LNCaP clone FGC (cell line): ENCODE measurements around the gene SEC14L6.

Source experiments
- DNase-seq: peaks from one replicate; pipeline ENCODE4 v3.0.0-alpha.2; 2011; ENCODE audit warnings: low read depth
- H3K4me3 ChIP-seq: 2 replicates; pipeline ENCODE4 v1.5.1; 2011; ENCODE audit warnings: mild to moderate bottlenecking, low read depth, low read length, control low read depth
- CTCF ChIP-seq: IDR thresholded peaks from 2 replicates; pipeline ENCODE4 v1.5.1; 2012; ENCODE audit warnings: mild to moderate bottlenecking; ENCODE audit not compliant: control insufficient read depth, insufficient read depth; ENCODE audit errors: extremely low read depth

SEC14L6 gene

DNA sequence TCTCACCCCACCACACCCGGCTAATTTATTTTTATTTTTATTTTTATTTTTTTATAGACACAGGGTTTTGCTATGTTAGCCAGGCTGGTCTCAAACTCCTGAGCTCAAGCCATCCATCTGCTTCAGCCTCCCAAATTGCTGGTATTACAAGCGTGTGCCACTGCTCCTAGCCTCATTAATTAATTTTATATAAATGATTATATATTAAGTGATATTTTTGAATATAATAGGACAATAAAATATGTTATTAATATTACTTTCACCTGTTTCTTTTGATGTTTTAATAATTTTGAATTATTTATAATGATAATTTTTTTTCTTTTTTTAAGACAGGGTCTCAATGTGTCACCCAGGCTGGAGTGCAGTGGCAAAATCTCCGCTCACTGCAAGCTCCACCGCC, 38.9 kb downstream of the SEC14L6 start:
- no peak overlapping the region for H3K4me3 ChIP-seq
- TF ChIP-seq CTCF, result no peak
- DNase-seq, result no peak

DNA sequence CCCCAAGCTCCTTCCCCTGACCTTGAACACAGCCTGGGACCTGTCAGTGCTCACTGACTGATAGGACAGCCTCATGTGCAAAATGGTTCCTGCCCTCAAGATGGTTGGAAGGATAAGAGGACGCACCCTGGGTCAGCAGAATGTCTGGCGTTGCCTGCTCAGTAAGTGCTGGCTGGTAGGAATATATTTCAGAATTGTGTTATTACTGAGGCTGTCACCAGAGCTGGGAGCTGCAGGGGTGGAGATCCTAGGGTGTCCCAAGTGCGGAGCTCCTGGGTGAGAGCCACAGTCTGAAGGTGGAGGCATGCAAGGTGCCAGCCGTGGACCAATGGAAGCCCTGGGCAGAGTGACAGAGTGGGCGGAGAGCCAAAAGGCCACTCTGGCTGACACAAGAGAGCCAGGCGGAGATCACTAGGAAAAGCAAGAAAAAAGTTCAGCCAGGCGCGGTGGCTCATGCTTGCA, 40.0 kb downstream of the SEC14L6 start:
- H3K4me3 ChIP-seq, result no peak overlapping the region
- no peak for DNase-seq
- TF ChIP-seq CTCF, result no peak

DNA sequence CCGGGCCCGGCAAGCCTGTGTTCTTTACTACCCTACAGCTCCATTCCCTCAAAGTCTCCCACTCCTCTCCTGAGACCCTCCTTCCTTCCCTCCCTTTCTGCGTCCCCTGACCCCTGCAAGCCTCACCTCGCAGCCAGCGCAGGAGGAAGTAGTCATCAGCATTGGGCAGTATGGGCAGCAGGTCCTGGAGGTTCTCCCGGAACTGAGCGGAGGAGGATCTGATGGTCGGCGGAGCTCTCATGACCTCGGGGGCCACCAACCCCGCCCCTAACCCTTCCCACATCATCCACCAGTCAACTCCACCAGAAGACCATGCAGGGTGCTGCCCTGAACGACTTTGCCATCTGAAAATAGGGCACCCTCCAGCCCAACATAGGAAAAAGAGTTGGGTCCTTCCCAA, 43.0 kb downstream of the SEC14L6 start:
- H3K4me3 ChIP-seq, result no peak overlapping the region
- TF ChIP-seq CTCF, result no peak
- DNase-seq, result no peak

DNA sequence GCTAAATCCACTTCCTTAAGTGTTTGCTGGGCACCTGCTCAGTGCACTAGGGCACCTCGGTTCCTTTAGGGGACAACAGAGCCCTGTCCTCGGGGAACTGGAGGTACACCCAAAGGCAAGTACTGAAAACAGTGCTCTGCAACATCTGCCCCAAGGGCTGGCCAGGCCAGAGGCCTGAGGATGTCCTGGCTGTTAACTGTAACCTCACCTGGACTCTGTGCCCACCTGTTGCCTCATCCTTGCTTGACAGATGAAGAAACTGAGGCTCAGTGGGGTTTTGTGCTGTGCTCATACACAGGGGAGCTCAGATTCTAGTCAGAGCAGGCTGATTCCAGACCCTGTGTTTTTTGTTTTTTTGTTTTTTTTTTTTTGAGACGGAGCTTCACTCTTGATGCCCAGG, 43.6 kb downstream of the SEC14L6 start:
- DNase-seq, result no peak
- TF ChIP-seq CTCF, result no peak

GRCh38 chr22:30502153-30502552, 44.4 kb downstream of the SEC14L6 start:
- no peak for TF ChIP-seq CTCF
- DNase-seq, result no peak
- no peak overlapping the region for H3K4me3 ChIP-seq

More for the DNA sequence above, 43.6 kb downstream of the SEC14L6 start:
- no peak overlapping the region for H3K4me3 ChIP-seq

GRCh38 chr22:30500628-30501027, 45.9 kb downstream of the SEC14L6 start:
- no peak overlapping the region for H3K4me3 ChIP-seq

More at GRCh38 chr22:30500628-30501027, 45.9 kb downstream of the SEC14L6 start:
- no peak for TF ChIP-seq CTCF
- DNase-seq, result no peak
